Dermis lymphatic vessel endothelial cell (primary cell): ENCODE data around the gene RPL29. TPM values are rescaled to one million over a fixed set of nuclear protein-coding genes. Genes with fewer than 3 reads are reported as not detected.

Source experiments
- total RNA-seq: library from RNA; depleted of rRNA; stranded (reverse); fragments of >200 nt; gene quantifications from 2 replicates; pipeline ENCODE4 v1.2.1, GENCODE V29; 2014

Gene RPL29
- 1,174 and 1,234 TPM in 2 replicates for total RNA-seq

GRCh38 chr3:51995346-51996163, at the start of gene RPL29:
TSS of gene RPL29 (minus strand) at chr3:51995895. CDS start at chr3:51995461, 434 bp downstream.

DNA sequence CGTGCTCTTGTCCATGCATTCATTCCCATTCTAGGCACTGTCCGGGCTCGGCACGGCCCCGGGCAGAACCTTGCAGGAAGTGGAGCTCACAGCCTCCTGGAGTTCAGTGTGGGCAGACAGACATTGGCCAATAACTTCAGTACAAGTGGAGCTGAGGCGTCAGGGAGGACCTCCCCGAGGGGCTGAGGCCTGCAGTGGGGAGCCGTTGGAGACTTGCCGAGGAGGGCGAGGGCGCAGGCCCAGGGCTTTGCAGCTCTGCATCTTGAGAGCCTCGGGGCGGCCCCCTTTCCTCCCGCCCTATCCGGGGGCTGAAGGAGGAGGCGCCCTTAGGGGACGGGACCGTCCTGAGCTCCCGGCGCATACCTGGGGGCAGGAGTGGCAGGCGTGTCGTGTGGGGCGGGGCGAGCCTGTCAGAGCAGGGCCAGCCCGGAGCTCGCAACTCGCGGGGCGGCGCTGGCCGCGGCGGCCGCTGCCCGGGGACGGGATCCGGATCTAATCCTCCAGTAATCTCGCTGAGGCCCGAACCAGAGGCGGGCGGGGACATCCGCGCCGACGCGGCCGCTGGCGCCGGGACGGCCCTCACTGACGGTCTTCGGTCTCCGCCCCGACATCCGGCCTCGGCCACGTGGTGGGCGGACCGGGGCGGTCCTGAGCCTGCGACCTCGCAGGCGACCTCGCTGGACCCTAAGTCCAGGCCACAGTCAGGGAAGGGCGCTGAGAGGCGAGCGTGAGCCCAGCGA, 12.7 kb downstream of the RPL29 start, which contains the start of gene ACY1:
Gene ACY1 (plus strand): TSS at position 698 of the 740 bp plus-strand sequence. CDS start 530 bp downstream, outside the sequence.

GRCh38 chr3:51974963-51975851, 20.5 kb downstream of the RPL29 start, which contains the start of gene ABHD14A:
TSS of gene ABHD14A (plus strand) at chr3:51975064. CDS start at chr3:51975136, 72 bp downstream.

DNA sequence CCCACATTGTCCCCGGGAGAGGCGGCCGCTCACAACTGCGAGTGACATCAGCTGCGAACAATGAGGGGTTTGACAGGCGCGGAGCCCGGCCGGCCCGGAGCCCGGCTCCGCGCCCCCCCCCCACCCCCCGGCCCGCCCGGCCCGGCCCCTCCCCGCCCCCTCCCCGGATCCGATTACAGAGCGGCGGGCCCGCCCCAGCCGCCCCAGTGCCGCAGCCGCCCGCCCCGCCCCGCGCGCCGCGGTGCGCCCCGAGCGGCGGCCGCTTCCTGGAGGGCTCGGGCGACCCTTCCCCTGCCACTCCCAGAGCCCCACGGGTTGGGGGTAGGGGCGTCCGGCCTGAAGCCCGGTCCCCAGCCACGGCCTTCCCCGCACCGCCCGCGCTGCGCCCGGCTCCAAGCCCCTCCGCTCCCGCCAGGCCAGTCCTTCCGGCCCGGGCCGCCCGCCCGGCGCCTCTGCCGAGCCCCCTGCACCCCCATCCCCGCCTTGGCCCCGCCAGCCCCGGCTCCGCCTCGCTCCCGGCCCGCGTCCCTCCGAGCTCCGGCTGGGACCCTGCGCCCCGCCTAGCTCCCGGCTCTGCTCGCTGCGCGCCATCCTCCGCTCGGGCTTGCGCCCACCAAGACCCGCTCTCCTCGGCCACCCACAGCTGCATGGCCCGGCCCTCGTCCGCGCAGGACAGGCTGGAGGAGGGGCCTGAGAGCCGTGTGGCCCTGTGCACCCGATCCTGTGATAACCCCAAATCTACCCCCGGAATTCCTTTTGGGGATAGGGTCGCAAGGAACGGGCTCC, 28.1 kb downstream of the RPL29 start, which contains the start of gene PCBP4:
Gene PCBP4 (minus strand): TSS at position 71 of the 786 bp plus-strand sequence. CDS start 6,214 bp downstream, outside the sequence.

GRCh38 chr3:51955175-51955892, 40.4 kb downstream of the RPL29 start, which contains the start of gene GPR62:
TSS of gene GPR62 (plus strand) at chr3:51955381. CDS start at chr3:51955653, 272 bp downstream.

Other genes starting within 250 kb of the RPL29 start
- not detected in 2 replicates for gene IQCF6, start 216.7 kb downstream of the RPL29 start, total RNA-seq
- gene IQCF2, start 134.3 kb downstream of the RPL29 start, total RNA-seq, result not detected in 2 replicates
- gene IQCF5, start 120.3 kb downstream of the RPL29 start, total RNA-seq, result not detected in 2 replicates
- not detected in 2 replicates for gene IQCF1, start 92.5 kb downstream of the RPL29 start, total RNA-seq
- gene RRP9, start 54.0 kb downstream of the RPL29 start, total RNA-seq, result 10.0 and 14.8 TPM in 2 replicates
- gene PARP3, start 53.5 kb downstream of the RPL29 start, total RNA-seq, result 4.7 and 4.9 TPM in 2 replicates
- gene GPR62, start 40.5 kb downstream of the RPL29 start, total RNA-seq, result under 0.01 TPM in 2 replicates
- 13.1 and 16.9 TPM in 2 replicates for gene PCBP4, start 28.4 kb downstream of the RPL29 start, total RNA-seq
- 13.6 and 19.2 TPM in 2 replicates for gene ABHD14B, start 21.8 kb downstream of the RPL29 start, total RNA-seq
- 4.0 and 4.4 TPM in 2 replicates for gene ABHD14A, start 20.8 kb downstream of the RPL29 start, total RNA-seq
- gene ACY1, start 12.4 kb downstream of the RPL29 start, total RNA-seq, result 16.1 and 18.4 TPM in 2 replicates
- 8.1 and 8.3 TPM in 2 replicates for gene DUSP7, start 60.7 kb upstream of the RPL29 start, total RNA-seq
- 3.4 and 3.8 TPM in 2 replicates for gene POC1A, start 158.5 kb upstream of the RPL29 start, total RNA-seq
- gene ALAS1, start 202.3 kb upstream of the RPL29 start, total RNA-seq, result 37.6 and 37.9 TPM in 2 replicates
- gene TLR9, start 229.8 kb upstream of the RPL29 start, total RNA-seq, result not detected in 2 replicates
- 93.5 and 125 TPM in 2 replicates for gene TWF2, start 243.3 kb upstream of the RPL29 start, total RNA-seq
- 13.0 and 16.6 TPM in 2 replicates for gene PPM1M, start 249.9 kb upstream of the RPL29 start, total RNA-seq